GM19467 (cell line): Measurements from ENCODE around the gene WWOX.

ENCODE experiments used
- ATAC-seq: cut with Tn5 transposase; IDR thresholded peaks from one replicate; pipeline ENCODE4 v1.9.1; 2021; ENCODE audit warnings: mild to moderate bottlenecking, moderate library complexity; ENCODE audit not compliant: unreplicated experiment

The WWOX gene

GRCh38 chr16:78633551-78633950 is 534.1 kb downstream of the WWOX start:
- no peak for ATAC-seq

- ATAC-seq: no peak
These were observed 536.4 kb downstream of the WWOX start for GRCh38 chr16:78635807-78636206.

- no peak for ATAC-seq
These were observed 538.9 kb downstream of the WWOX start for GRCh38 chr16:78638371-78638770.

- ATAC-seq: no peak
These were observed 540.3 kb downstream of the WWOX start for GRCh38 chr16:78639775-78640174.

GRCh38 chr16:78640886-78641285 is 541.4 kb downstream of the WWOX start:
- ATAC-seq: no peak

- ATAC-seq: no peak
These were observed 542.0 kb downstream of the WWOX start for GRCh38 chr16:78641433-78641832.

GRCh38 chr16:78642621-78643285 is 543.3 kb downstream of the WWOX start:
- no peak for ATAC-seq

GRCh38 chr16:78645657-78646056 is 546.2 kb downstream of the WWOX start:
- ATAC-seq: no peak

GRCh38 chr16:78647019-78647418 is 547.6 kb downstream of the WWOX start:
- no peak for ATAC-seq

- ATAC-seq: no peak
These were observed 548.0 kb downstream of the WWOX start for GRCh38 chr16:78647491-78647890.

GRCh38 chr16:78648517-78648916 is 549.1 kb downstream of the WWOX start:
- ATAC-seq: no peak

- ATAC-seq: no peak
These were observed 551.1 kb downstream of the WWOX start for GRCh38 chr16:78650339-78651074.

- no peak for ATAC-seq
These were observed 555.5 kb downstream of the WWOX start for GRCh38 chr16:78654929-78655328.

GRCh38 chr16:78655331-78656113 is 556.1 kb downstream of the WWOX start:
- ATAC-seq: no peak

- no peak for ATAC-seq
These were observed 557.4 kb downstream of the WWOX start for GRCh38 chr16:78656887-78657286.

GRCh38 chr16:78659216-78659615 is 559.8 kb downstream of the WWOX start:
- ATAC-seq: no peak

- no peak for ATAC-seq
These were observed 560.3 kb downstream of the WWOX start for GRCh38 chr16:78659668-78660217.

GRCh38 chr16:78660795-78661194 is 561.3 kb downstream of the WWOX start:
- ATAC-seq: no peak

- ATAC-seq: no peak
These were observed 564.2 kb downstream of the WWOX start for GRCh38 chr16:78663690-78664089.

- ATAC-seq: no peak
These were observed 565.6 kb downstream of the WWOX start for GRCh38 chr16:78664811-78665772.
